ENCODE results near the gene TENM4. TPM values are rescaled to one million over a fixed set of nuclear protein-coding genes. Genes with fewer than 3 reads are reported as not detected.

Gene TENM4
- total and polyA plus RNA-seq, 10 of the 15 experiments (the other 5 are each of a cell fraction or from before 2014, with no cell fraction given), result 0.03 to 0.12 (median 0.06) TPM; not detected in 7

GRCh38 chr11:78898266-78898775 is 542.5 kb downstream of the TENM4 start (continued):
- TF ChIP-seq BCLAF1 (IDR thresholded peaks at IDR 0.05) (no peak), PAX8 (IDR thresholded peaks at IDR 0.05) (no peak), TCF7 (IDR thresholded peaks at IDR 0.05; ENCODE audit: borderline replicate concordance) (no peak), IRF4 (IDR thresholded peaks at IDR 0.05; ENCODE audit: low read depth, low read length) (no peak), RUNX3 (IDR thresholded peaks at IDR 0.05; ENCODE audit: low read length) (no peak), FOXK2 (IDR thresholded peaks at IDR 0.05) (no peak)

- Histone ChIP-seq H3K4me2 (ENCODE audit: control insufficient read depth, insufficient read depth) (no peak overlapping the region), H3K36me3 (ENCODE audit: control insufficient read depth in 2 of 2, insufficient read depth in 2 of 2, low read length in 1 of 2) (no peaks in the 10 kb centered on the region), H3K9me3 (replicated peaks; ENCODE audit: control insufficient read depth, insufficient read depth, low read length) (no peaks in the 10 kb centered on the region), H4K20me1 (ENCODE audit: control insufficient read depth, insufficient read depth) (no peaks in the 10 kb centered on the region), H3K4me3 (no peak overlapping the region), H3K27ac (ENCODE audit: control insufficient read depth, insufficient read depth) (no peak overlapping the region), H3K4me1 (ENCODE audit: control insufficient read depth, insufficient read depth, low read length) (no peaks in the 10 kb centered on the region), H3K27me3 (replicated peaks in 1 of 2; ENCODE audit: control insufficient read depth in 2 of 2, insufficient read depth in 2 of 2, low read length in 1 of 2) (peaks cover 0 to 3% of the 10 kb centered on the region in 2 experiments; a peak in 2 of 4 replicates), H2AFZ (ENCODE audit: control insufficient read depth, low read depth, low read length) (no peak overlapping the region), H3K79me2 (ENCODE audit: control insufficient read depth, insufficient read depth, low read length) (no peaks in the 10 kb centered on the region), H3K9ac (ENCODE audit: control insufficient read depth, insufficient read depth, low read length) (no peak overlapping the region)
- in situ Hi-C loops (cut with MboI) (no loop called here), intact Hi-C loops (cut with micrococcal nuclease; ENCODE audit: unreplicated experiment) (no loop called here)
- RAD21 ChIA-PET (ENCODE audit: unreplicated experiment), result no interaction called here
- WGBS (ENCODE audit: insufficient coverage, insufficient replicate concordance, low lambda C conversion rate, missing lambda C conversion rate), result 47% methylated on average over 2 of the region's 2 CpGs
- CTCF ChIA-PET, result no interaction called here
- POLR2A ChIA-PET, result no interaction called here
- SMC1A ChIA-PET (ENCODE audit: uncharacterized antibody, unreplicated experiment), result no interaction called here
- ATAC-seq, result no peak
- no peak for DNase-seq (ENCODE audit: low read depth, low spot score)
- BruUV-seq (replicated peaks), result no TSS peak
- FAIRE-seq, result no peak
- TF ChIP-seq MAX (IDR thresholded peaks at IDR 0.05; ENCODE audit: low read depth, low read length), result no peak
- TF ChIP-seq BCL11A (IDR thresholded peaks at IDR 0.05; ENCODE audit: low read depth, low read length), result no peak
- TF ChIP-seq BCLAF1 (IDR thresholded peaks at IDR 0.05), result no peak
- TF ChIP-seq EP300 (IDR thresholded peaks at IDR 0.05; ENCODE audit: borderline replicate concordance in 1 of 2, control insufficient read depth in 1 of 2, low read depth in 2 of 2, low read length in 2 of 2), result no peak
- no peak for TF ChIP-seq IRF5 (IDR thresholded peaks at IDR 0.05; ENCODE audit: borderline replicate concordance)
- TF ChIP-seq, protein P1, sequence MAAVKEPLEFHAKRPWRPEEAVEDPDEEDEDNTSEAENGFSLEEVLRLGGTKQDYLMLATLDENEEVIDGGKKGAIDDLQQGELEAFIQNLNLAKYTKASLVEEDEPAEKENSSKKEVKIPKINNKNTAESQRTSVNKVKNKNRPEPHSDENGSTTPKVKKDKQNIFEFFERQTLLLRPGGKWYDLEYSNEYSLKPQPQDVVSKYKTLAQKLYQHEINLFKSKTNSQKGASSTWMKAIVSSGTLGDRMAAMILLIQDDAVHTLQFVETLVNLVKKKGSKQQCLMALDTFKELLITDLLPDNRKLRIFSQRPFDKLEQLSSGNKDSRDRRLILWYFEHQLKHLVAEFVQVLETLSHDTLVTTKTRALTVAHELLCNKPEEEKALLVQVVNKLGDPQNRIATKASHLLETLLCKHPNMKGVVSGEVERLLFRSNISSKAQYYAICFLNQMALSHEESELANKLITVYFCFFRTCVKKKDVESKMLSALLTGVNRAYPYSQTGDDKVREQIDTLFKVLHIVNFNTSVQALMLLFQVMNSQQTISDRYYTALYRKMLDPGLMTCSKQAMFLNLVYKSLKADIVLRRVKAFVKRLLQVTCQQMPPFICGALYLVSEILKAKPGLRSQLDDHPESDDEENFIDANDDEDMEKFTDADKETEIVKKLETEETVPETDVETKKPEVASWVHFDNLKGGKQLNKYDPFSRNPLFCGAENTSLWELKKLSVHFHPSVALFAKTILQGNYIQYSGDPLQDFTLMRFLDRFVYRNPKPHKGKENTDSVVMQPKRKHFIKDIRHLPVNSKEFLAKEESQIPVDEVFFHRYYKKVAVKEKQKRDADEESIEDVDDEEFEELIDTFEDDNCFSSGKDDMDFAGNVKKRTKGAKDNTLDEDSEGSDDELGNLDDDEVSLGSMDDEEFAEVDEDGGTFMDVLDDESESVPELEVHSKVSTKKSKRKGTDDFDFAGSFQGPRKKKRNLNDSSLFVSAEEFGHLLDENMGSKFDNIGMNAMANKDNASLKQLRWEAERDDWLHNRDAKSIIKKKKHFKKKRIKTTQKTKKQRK (IDR thresholded peaks at IDR 0.05; ENCODE audit: low read depth, low read length), result no peak
- TF ChIP-seq DPF2 (IDR thresholded peaks at IDR 0.05), result no peak
Measured at GRCh38 chr11:78893996-78894395, 546.8 kb downstream of the TENM4 start.
